GM19043 (cell line): ENCODE measurements around the gene SLC39A11.
"Not testable (repeated sequence)": the region's sequence is repeated elsewhere in the genome, so short reads cannot be mapped to it uniquely, and the experiment has no call there.

Experiments used
- ATAC-seq: cut with Tn5 transposase; IDR thresholded peaks from one replicate; pipeline ENCODE4 v1.9.1; 2021; ENCODE audit warnings: low read depth; ENCODE audit not compliant: unreplicated experiment

The SLC39A11 gene

DNA sequence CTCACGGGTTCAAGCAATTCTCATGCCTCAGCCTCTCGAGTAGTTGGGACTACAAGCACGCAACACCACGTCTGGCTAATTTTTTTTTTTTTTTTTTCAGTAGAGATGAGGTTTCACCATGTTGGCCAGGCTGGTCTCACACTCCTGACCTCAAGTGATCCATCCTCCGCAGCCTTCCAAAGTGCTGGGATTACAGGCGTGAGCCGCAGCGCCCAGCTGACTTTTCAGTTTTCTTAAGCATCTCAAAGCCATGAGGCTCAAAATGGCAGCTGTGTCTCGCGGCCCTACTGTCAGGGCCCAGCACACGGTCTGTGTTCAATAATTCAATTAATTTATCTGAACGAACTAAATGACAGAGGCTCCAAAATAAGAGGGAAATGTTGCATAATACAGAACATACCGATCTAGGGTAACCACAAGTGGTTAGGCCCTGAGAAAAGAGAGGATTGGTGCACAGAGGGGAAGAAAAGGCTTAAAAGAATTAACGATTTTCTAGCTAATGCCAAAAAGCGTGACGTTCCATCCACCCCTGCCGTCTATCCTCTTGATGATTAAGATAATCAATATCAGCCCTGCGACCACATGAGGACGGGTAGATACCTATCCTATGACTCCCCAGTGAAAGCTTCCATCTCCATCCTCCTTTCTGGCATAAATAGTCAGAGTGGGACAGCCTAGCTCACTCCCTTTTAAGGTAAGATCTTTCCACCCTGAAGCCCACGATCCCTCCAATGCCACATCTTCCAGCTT, 136.9 kb downstream of the SLC39A11 start:
- no peak for ATAC-seq

- no peak for ATAC-seq
These were observed 137.9 kb downstream of the SLC39A11 start for GRCh38 chr17:72954579-72954978.

DNA sequence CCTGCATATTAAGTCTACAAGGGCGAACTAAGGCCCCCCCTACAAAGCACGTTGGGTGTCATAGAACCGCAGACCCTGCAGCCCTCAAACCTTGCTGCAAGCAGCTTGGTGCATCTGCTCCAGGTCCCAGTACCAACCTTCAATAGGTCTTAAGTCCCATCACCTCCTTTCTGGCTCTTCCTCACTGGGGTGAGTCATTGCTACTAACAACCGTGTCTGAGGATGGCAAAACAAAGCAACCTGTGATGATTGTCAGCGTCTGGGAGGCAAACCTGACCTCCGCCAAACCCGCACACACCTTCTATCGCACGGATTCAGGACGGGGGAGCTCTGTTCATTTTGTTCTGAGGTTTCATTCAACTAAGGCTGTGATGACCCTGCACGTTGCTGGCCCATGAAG, 138.9 kb downstream of the SLC39A11 start:
- ATAC-seq: no peak

DNA sequence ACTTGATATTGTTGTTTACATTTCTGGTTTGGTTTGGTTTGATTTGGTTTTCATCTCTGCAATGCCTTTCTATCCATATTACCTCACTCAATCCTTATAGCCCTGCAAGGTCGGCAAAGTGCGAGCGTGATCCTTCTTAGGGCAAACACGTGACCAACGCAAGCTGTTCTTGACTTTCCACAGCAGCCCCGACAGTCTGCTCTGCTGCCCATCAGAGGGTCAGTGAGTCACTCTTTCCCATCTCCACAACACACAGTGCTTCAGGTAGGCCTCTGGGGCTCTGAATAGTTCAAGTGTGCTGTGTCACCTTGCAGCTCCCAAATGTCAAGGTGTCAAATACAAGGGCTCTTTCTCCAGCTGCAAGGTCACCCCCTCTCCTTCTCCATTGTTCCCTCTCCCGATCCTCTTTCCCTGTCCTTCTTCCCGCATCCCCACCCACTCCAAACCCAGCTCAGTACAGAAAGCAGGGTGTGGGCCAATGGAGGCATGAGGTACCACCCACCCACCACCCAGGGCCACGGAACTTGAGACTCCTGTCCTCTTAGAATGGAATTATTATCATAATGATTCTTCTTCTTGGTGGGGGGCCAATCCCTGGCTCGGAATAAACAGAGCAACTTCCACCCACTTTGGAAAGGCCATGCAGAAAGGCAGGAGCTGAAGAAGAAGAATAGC, 139.7 kb downstream of the SLC39A11 start:
- no peak for ATAC-seq

DNA sequence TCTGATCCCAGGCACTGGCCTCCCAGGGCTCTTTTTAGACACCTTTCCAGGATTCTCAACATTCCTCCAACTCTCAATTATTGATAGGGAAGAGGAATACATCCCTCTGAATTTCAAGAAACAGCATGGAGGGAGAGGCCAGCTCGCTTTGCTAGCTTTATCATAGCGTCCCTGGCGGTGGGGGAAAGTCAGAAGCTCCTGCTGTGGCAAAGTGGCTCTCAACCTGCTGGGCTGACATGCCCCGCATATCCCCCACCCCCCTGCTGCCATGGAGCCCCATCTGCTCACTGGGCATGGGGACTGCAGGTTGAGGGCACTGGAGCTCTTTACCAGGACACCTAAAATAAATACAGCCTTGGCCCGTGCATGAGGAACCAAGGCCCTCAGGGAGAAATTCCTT, 140.3 kb downstream of the SLC39A11 start:
- ATAC-seq: no peak

DNA sequence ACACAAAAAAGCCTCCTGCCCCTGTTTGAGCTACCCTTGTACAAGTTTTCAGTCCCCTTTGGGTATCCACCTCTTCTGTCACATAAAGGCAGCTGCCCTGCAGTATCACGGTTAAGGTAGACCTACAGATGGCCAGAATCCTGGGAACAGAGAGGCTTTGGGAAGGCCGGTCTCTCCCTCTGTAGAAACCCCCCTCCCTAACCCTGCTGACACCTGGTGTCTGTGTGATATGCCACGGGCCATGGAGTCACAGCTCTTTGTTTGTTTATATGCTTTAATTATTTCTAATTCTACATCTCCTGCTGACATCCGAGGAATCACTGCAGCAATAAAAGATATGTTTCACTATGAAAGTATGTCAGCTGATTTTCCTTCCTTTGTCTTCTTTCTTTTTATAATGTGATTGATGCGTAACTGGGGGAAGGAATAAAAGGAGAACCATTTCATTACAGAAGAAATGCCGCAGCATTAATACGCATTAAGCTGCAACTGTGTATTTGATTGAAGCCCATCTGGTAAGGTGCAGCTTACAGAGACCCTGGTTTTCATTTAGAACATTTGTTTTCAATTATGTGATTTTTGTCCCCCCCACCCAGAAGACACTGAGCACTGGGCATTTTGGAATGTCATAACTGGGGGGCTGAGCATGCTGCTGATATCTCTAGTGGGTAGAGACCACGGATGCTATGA, 142.1 kb downstream of the SLC39A11 start:
- no peak for ATAC-seq

DNA sequence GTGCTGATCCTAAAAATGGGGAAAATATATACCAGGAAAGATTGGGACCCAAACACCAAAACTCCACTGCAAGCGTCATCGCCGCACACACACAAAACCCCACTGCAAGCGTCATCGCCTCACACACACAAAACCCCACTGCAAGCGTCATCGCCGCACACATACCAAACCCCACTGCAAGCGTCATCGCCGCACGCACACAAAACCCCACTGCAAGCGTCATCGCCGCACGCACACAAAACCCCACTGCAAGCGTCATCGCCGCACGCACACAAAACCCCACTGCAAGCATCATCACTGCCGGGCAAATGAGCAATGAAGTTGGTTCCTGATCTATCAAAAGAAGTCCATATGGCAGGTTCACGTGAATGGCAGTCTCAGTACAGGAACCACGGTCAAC, 144.4 kb downstream of the SLC39A11 start:
- ATAC-seq: no peak

DNA sequence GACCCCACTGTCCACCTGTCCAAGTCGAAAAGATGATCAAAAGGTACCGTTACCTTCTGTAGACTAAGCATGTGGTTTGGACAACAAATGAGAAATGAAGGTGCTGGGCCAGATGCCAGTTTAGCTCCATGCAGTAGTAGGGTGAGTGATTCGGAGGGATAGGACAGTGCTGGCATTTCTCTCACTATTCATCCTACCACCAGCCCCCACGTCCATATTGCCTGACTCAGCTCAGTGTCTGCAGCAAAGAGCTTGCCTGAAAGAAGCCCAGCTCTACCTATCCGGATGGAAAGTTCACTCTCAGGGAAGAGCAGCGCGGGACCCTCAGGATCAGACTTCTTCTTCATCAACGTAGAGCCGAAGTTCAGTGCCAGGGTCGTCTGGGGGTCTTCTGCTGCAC, 145.0 kb downstream of the SLC39A11 start:
- ATAC-seq: no peak

DNA sequence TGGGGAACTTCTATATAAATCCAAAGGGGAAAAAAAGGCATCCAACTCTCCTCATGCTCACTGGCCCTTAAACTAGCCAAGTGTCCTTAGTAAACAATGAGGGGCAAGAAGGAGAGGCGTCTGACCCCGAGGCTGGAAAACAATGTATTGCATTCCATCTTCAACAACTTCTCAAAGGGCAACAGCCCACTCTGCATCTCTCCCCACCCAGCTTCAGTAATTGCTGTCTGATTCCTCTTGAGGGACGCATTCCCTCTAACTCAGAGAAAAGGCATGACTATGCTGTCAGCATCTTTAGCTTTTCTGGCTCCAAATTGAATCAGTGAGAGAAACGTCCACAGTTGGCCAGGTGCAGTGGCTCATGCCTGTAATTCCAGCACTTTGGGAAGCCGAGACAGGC, 145.8 kb downstream of the SLC39A11 start:
- no peak for ATAC-seq

DNA sequence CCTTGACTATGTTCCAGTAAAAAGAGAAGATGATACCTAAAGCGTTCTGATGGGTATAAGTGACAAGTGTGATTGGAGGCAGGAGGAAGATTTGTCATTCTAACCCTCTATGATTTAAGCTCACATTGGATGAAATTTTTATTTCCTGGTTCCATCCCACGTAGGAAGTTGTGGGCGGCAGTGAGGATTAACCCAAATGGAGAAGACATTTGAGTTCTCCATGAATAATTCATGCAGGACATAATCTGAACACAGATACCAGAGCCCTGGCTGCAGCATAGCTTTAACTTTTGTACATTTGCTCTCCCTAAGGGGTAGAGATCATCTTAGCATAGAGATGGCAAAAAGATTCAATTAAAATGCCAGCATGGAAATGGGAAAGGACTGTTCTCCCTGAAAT, 146.3 kb downstream of the SLC39A11 start:
- ATAC-seq: no peak

GRCh38 chr17:72945473-72945872, 147.0 kb downstream of the SLC39A11 start:
- no peak for ATAC-seq

- ATAC-seq: no peak
These were observed 148.4 kb downstream of the SLC39A11 start for GRCh38 chr17:72943826-72944689.

GRCh38 chr17:72942579-72942978, 149.9 kb downstream of the SLC39A11 start:
- ATAC-seq: no peak

- no peak for ATAC-seq
These were observed 152.0 kb downstream of the SLC39A11 start for GRCh38 chr17:72940496-72940895.

DNA sequence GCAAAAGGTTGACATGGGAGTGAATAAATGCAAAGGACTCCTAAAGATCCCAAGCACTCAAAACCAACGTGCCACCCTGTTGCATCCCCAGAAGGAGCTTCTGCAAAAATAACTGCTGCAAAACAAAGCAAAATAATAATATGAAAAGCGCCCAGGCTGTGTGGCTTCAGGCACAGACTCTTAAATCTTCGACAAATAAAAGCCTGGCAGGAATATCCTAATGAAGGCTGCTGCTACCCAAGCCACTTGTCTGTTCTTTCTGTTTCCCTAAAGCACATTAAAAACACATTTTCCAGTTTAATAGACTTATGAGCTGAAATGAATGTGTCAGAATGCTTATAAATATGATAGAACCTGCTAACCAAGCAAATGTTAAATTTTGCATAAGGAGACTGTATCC, 154.0 kb downstream of the SLC39A11 start:
- ATAC-seq: no peak

- ATAC-seq: no peak
These were observed 154.8 kb downstream of the SLC39A11 start for GRCh38 chr17:72937707-72938106.

DNA sequence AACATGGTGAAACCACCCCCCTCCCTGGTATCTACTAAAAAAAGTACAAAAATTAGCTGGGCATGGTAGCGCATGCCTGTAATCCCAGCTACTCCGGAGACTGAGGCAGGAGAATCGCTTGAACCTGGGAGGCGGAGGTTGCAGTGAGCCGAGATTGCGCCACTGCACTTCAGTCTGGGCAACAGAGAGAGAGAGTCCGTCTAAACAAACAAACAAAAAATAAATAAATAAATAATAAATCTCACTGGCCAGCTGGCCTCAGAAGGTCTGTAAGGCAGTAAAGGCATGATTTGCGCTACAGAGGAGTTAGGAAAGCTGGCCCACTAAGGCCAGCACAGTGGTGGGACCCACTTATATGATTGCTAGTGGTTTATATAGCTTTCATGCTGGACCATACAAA, 155.2 kb downstream of the SLC39A11 start:
- not testable (repeated sequence) for ATAC-seq

- ATAC-seq: no peak
These were observed 156.5 kb downstream of the SLC39A11 start for GRCh38 chr17:72935984-72936383.

DNA sequence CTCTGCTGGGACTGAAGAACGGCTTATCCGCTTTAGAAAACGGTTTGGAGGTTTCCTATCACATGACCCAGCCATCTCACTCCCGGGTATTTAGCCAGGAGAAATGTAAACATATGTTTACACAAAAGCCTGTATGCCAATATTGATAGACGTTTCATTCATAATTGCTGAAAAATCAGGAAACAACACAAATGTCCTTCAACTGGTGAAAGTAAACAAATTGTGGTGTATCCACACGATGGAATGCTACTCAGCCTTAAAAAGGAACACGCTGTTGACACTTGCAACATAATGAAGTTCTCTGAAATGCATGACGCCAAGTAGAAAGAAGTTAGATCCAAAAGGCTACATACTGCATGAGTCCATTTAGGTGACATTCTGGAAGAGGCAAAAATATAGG, 157.6 kb downstream of the SLC39A11 start:
- ATAC-seq: no peak

DNA sequence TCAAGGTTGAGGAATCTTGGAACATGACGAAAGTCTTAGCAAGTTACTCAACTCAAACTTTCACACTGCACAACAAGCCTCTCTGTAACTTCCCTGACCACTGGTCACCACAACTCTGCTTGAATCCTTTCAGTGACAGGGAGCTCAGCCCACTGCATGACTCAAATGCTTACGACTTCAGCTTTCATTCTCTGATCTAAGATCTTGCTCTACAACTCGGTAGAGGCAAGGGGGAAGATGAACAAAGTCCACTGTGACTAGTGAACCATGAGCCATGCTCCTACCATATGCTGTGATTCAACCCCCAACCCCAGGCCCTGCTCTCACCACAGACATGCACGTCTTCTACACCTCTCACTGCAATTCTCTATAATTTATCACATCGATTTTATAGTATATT, 160.9 kb downstream of the SLC39A11 start:
- no peak for ATAC-seq

DNA sequence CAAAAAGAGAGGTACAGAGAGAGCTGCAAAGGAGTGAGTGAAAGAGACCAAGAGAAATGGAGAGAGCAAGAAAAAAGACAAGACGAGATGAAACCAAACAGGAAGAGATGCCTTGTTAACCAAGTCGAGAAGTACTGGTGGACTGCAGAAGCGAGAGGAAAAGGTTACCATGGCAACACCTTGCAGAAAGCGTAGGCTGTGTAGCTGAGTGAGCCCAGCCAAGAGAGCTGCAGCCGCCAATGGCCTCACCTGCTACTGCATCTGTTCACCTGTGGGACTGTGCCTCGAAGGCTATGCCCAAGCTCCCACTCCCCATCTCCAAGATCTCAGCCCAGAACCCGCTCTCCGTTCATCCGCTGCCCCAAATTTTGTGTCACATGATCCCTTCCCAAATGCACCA, 161.3 kb downstream of the SLC39A11 start:
- ATAC-seq: no peak
